AG09319 (cell line): Measurements from ENCODE around the gene LRAT.

Source experiments
- DNase-seq: peaks from one replicate; pipeline ENCODE4 v3.0.0-alpha.2; 2010; ENCODE audit warnings: low read depth; ENCODE audit errors: extremely low read depth
- CTCF ChIP-seq: IDR thresholded peaks from 2 replicates; pipeline ENCODE4 v1.5.1; 2011; ENCODE audit warnings: low read depth, mild to moderate bottlenecking, inconsistent platforms, low read length, moderate library complexity

Gene LRAT

GRCh38 chr4:154739111-154739510 is 4.7 kb upstream of the LRAT start:
- DNase-seq = no peak
- TF ChIP-seq CTCF = no peak

GRCh38 chr4:154740462-154740861 is 3.3 kb upstream of the LRAT start:
- no peak for DNase-seq
- no peak for TF ChIP-seq CTCF

- DNase-seq = no peak
- TF ChIP-seq CTCF = no peak
Observed at GRCh38 chr4:154741131-154741665, 2.6 kb upstream of the LRAT start.

- no peak for DNase-seq
- TF ChIP-seq CTCF = no peak
Observed at GRCh38 chr4:154741922-154742850, 1.6 kb upstream of the LRAT start.

- DNase-seq = no peak
- TF ChIP-seq CTCF = no peak
Observed at GRCh38 chr4:154744341-154744926, 634 bp downstream of the LRAT start.

- DNase-seq = no peak
- no peak for TF ChIP-seq CTCF
Observed at GRCh38 chr4:154757713-154758112, 13.9 kb downstream of the LRAT start.

GRCh38 chr4:154760895-154761294 is 17.1 kb downstream of the LRAT start:
- no peak for DNase-seq
- no peak for TF ChIP-seq CTCF
